GM10847 (cell line): Measurements from ENCODE around the gene TMEM131.

Experiments used
- POLR2A ChIP-seq: IDR thresholded peaks from 2 replicates; pipeline ENCODE4 v1.6.1; 2011; ENCODE audit not compliant: insufficient read length; ENCODE audit errors: extremely low read depth

TMEM131 gene

DNA sequence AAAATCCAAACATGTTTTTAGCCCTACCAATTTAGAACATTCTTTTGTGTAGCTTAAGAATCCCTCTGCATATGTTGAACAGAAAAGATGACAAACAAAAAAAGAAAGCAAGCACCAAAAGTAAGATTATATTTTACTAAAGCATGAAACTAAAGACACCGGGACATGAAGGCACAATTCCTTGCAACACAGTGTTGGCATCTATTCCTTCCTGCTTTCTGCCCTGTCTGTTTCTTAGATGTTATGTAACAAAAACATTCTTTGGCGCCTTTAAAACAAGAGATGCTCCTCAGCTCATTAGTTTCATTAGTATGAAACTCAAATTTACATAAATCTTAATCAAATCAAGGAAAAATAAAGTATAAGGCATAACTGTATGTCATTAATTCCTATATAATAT is 106.6 kb downstream of the TMEM131 start:
- no peak for TF ChIP-seq POLR2A

DNA sequence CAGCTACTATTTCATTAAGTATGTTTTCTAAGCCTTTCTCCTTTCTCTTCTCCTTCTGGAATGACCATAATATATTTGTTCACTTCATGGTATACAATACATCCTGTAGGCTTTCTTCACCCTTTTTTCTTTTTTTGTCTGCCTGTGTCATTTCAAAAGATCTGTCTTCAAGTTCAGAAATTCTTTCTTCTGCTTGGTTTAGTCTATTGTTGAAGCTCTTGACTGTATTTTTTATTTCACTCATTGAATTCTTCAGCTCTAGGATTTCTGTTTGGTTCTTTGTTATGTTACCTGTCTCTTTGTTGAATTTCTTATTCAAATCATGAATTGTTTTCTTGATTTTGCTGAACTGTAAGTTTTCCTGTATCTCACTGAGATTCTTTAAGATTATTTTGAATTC is 109.9 kb downstream of the TMEM131 start:
- TF ChIP-seq POLR2A: no peak

DNA sequence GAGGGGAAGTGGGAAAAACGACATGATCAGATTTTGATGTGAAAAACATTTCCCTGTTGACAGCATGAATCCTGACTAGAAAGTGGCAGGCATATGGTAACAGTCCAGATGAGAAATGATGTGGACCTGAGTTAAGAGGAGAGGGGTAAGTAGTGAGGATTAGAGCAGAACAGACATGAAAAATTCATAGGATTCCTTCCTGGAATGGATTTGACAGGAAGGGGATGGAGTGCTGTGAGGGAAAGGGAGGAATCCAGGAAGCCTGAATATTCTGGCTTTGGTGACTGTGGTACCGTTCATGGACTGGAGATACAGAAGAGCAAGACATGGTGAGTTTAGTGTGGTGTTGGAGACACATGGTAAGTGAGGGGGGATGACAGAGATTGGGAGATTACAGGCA is 115.4 kb downstream of the TMEM131 start:
- TF ChIP-seq POLR2A: no peak

DNA sequence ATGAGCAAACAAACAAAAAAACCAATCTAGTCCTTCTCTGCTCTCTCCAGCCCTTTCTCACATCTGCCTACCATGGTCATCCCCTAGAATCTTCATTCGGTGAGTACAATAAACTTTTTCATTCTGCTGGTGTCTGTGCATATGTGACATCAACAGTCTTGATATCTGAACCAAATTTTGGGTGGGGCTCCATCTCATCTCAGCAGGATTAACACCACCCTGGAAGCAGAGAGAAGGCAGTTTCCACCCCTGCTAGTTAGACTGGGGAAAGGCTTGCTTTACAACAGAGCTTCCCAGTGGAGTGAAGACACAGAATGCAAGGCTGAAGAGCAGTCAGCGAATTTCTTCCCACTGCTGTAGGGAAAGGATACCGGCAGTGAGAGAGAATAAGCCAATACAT is 116.9 kb downstream of the TMEM131 start:
- TF ChIP-seq POLR2A: no peak

DNA sequence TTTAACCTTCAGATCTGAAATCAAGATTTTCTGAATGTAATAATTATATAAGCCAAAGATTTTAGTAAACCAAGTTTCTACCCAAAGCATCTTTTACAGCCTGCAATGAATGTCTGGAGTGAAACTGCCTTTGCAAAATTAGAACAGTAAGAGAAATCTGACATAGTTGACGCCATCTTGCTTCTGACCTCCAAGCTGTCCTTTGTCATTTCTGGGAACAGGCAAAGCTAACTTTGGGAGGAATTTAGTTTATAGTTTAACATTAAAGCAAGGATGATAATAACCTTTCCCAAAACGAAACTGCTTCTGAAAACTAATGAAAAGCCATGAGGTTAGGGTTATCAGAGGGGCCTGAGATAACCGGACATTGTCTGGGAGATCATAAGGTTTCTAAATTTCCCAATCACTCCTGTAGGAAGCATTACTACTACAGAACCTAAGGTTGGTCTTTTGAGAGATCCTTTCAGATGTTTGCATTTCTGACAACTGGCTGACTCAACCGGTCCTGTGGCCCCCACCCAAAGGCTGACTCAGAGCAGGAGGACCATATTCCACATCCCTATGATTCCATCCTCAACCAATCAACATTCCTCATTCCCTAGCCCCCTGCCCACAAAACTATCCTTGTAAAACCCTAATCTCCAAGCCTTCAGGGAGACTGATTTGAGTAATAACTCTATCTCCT is 124.5 kb downstream of the TMEM131 start:
- TF ChIP-seq POLR2A: no peak

DNA sequence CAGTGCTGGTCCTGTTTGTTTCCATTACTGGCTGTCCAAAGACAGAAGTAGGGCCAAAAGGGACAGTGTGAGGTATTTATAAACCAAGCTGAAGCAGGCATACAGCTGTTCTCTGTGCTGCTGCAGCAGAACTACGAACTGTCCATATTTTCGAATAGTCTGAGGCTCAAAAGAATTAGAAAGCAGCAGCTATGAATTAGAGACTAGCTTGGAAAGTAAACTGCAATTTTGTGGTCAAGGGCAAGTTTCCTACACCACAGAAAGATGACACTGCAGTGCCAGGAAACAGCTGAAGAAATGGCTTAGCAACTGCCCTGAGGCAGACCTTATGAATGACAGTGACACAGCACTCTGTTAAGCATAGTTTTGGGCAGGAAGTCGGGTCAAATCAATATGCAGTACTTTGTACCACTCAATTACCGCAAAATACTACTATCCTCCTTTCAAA is 125.3 kb downstream of the TMEM131 start:
- no peak for TF ChIP-seq POLR2A

DNA sequence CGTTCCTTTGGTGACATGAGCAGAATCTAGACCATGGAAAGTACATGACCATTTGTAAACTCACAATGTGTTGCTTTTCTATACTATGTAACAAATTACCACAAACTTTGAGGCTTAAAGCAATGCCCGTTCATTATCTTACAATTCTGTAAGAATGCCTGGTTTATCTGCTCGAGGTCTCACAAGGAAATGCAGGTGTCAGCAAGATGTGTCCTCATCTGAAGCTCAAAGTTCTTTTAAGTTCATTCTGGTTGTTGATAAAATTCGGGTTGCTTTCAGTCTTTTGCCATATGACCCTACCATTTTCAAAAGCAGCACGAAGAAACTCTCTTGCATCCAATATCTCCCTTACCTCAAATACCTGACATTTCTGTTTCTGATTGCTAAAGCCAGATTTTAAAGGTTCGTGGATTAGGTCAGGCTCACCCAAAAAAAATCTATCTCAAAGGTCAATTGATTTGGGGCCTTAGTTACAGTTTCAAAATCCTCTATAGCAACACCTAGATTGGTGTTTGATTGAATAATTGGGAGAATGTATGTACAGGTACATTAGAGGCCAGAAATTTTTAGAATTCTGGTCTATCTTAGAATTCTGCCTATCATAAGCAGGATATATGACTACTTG is 125.9 kb downstream of the TMEM131 start:
- no peak for TF ChIP-seq POLR2A

DNA sequence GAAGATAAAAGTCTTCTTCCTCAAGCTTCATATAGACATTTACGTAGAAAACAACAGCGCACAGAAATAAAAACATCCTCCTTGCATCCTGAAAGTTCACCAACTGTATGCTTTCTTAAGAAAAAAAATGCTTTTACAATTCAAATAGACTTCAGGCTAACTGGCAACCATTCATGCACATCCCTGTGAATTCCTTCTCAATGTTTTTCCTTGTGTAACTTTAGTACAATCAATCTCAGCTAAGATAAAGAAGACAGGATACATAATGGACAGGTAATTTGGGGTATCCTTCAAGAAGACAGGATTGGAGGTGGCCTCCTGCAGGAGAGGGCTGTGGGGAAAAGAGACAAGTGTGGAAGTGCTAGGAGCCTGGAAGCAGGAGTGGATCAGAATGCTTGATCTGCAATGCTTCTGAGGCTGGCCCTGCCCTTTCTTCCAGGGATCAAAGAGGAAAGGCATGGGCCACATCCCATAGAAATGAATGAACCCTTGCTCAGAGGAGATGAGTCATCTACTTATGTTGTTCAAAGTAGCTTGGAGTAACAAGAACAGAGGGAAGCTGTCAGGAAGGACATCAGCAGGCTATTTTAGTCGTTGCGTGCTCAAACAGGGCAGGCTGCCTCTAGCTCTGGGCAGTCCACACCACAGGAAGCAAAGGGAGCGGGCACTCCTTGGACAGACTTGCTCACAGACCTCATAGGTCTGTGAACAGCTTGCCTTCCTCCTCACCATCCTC is 126.6 kb downstream of the TMEM131 start:
- no peak for TF ChIP-seq POLR2A

DNA sequence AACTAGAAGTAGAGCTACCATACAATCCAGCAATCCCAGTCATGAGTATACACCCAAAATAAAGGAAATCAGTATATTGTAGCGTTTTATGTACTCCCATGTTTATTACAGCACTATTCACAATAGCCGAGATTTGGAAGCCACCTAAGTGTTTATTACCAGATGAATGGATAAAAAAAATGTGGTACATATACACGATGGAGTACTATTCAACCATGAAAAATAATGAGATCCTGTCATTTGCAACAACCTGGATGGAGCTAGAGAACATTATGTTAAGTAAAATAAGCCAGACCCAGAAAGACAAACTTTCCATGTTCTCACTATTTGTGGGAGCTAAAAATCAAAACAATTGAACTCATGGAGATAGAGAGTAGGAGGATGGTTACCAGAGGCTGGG is 131.9 kb downstream of the TMEM131 start:
- TF ChIP-seq POLR2A: no peak

DNA sequence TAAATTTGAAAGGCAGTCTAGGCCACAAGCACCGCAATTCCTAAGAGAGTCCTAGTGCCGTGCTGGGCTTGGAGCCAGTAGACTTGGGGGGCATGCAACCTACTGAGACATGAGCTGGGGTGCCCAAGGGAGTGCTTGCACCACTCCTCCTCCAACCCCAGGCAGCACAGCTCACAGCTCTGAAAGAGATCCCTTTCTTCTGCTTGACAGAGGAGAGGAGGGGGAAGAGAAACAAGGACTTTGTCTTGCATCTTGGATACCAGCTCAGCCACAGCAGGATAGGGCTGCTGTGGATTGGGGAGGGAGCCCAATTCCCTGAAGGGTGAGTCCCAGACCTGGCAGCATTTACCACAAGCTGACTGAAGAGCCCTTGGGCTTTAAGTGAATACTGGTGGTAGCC is 134.6 kb downstream of the TMEM131 start:
- no peak for TF ChIP-seq POLR2A

DNA sequence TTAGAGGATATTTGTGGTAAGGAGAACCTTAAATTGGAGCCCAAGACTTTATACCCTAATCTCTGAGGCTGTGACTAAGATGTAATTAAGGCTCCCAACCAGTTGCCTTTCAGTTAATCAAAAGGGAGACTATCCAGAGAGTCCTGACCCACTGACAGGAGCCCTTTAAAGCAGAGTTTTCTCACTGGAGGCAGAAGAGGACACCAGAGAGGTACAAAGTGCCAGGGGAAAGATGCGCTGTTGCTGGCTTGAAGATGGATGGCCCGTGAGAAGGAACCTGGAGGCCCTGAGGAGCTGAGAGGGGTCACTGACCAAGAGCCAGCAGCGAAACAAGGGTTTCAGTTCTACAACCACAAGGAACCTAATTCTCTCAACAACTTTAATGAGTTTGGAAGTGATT is 137.3 kb downstream of the TMEM131 start:
- no peak for TF ChIP-seq POLR2A

DNA sequence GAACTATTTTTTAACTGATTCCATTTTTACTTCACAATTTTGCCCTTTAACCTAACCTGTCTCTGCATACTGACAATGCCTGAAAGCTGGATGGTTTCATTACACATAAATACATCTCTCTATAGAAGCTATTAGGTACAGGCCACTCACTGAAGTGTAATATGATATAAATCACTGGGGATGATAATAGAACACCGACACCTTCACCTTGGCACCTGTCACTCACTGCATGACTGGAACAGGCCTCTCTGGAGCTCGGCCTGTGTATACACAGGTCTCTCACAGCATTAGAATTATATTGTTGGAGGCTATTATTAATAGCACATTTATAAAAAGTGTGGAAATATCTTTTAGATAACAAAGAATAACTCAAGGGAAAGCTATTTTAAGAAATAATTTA is 138.2 kb downstream of the TMEM131 start:
- no peak for TF ChIP-seq POLR2A

DNA sequence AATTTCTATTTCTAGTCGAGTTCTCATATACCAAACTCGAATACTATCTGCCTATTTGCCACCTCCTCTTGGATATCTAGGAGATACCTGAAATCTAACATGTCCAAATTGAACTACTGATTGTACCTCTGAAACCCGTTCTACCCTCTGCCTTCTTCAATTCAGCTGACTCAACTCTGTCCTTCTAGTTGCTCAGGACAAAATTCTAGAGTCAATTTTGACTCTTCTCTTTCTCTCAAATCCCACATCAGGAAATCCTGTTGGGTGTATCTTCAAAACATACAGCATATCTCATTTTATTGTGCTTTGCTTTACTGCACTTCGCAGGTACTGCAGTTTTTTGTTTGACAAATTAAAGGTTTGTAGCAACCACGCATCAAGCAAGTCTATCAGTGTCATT is 144.6 kb downstream of the TMEM131 start:
- TF ChIP-seq POLR2A: no peak

DNA sequence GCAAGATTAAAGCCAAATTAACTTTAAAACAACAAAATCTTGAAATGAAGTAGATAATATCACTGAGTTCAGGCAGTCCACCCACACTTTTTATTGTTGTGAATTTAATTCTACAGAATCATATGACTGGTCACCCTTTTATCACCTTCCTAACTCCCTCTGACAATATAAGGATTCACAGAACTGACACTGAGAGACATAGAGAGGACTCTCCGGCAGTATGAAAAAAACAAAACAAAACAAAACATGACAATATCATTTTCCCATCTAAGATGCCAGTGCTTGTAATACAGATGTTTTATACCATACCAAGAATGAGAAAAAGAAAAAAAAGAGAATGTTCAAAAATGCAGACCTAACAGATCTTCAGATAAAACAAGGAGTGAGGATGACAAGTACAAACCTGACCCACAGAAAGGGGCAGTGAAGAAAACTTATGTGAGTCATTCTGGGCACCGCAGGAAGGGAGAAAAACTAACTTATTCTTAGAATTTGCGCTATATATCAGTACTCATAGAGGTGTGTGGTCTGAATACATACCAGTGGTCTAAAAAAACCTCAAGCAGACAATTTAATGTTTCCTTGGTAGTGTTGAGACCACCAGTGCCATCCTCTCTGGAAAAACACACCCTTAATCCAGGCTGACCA is 145.7 kb downstream of the TMEM131 start:
- no peak for TF ChIP-seq POLR2A

DNA sequence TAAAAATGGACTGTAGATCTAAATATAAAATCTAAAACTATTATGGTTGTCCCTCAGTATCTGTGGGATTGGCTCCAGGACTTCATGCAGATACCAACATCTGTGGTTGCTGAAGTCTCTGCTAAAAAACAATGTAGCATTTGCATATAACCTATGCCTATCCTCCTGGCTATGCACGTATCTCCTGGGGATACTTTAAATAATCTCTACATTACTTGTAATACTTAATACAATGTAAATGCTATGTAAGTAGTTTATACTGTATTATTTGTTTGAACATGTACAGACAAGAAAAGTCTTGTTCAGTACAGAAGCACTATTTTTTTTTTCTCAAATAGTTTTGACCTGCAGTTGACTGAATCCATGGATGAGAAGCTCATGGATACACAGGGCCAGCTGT is 147.4 kb downstream of the TMEM131 start:
- no peak for TF ChIP-seq POLR2A

DNA sequence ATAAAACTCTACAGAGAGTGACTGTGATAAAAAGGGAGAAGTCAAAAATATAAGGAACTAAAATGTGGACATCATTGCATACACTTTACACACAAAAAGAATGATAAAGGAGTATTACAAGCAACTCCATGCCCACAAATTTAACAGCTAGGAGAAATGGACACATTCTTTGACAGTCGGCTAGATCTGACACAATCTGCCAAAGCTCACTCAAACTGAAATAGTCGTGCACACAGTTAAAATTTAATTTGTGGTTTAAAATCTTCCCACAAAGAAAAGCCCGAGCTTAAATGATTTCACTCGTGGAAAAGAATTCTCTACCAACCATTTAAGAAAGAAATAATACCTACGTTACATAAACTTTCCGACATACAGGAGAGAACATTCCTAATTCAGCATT is 149.9 kb downstream of the TMEM131 start:
- no peak for TF ChIP-seq POLR2A
